UCSD-AML1 (cell line): ENCODE measurements around the gene FAM72B.
"Not testable (repeated sequence)": the region's sequence is repeated elsewhere in the genome, so short reads cannot be mapped to it uniquely, and the experiment has no call there.

Source experiments
- DNase-seq: peaks from one replicate; lab custom pipeline; 2025; ENCODE audit not compliant: unreplicated experiment; lab: John Stamatoyannopoulos, UW

Gene FAM72B

DNA sequence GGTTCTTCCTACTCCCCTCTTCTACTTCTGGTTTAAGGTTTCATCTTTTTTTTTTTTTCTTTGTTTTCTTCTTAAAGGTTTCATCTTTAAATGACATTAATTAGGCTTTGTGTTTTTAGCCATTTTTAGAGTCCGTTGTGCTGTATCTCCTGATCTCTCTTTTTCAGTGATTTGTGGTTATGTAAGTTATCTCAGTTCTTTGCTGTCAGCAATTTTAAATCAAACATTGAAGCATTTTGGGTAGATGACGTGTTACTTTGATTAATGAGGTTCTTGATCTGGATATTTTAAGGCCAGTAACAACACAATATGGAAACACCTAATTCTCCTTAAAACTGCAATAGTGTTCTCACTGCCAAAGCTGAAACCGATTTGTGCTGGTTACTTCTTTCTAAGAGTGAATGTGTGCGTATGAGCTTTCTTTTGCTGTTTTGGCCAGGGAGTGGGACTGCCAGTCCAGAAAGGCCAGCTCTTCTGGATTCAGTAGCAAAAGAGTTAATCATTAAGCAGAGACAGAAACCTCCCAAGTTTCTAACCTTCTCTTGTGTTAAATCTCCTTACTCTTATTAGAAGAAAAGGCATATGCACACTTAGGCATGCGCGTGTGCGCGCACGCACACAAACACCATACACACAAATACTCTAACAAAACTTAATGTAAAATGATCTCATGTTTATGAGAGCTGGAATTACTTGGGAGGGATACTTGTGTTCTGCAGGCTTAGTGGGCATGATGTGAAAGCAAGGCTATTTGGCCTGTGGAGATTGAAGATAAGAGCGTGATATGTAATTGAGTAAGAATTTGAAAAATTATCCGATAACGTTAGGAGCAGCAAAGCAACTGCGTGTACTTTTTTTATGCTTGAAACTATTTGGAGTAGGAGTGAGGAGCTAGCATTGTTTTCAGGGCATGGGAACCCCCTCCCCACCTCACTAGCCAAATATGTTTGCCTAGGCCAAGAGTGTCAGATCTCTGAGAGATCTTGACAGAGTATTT, 17.1 kb upstream of the FAM72B start:
- DNase-seq, result not testable (repeated sequence)

DNA sequence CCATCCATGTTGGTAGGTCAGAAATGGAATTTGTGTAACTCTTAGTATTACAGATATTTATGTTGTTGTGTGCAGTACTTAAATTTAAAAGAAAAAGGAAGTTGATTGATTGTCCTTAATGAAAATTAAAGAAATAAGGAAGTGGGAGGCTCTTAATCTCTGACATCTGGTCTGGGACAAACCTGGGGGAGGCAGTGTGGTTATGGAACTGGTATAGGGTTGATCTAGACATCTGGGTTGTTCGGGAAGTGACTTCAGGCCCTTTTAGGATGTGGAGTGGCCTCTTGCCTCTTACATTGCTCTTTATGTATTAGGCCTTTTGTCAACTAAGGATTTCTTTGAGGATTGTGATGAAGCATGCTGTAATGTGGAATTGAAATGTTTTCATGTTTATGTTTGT, 16.1 kb upstream of the FAM72B start:
- DNase-seq, result not testable (repeated sequence)

DNA sequence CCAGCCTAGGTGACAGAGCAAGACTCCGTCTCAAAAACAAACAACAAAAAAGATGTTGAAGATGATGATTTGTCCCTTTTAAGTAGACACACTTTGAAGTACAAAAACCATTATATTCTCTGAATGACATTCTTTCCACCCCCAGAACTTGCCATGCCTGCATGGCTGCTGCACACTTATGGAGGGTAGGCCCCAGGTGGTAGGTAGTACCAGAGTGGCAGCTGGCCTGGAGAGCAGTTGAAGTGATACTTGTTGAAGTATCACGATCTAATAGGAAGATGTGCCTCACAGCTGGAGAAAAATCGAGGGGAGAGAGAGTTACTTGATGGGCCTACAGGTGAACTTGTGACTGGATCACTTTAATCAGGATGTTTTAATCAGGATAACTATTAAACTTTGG, 15.6 kb upstream of the FAM72B start:
- not testable (repeated sequence) for DNase-seq

DNA sequence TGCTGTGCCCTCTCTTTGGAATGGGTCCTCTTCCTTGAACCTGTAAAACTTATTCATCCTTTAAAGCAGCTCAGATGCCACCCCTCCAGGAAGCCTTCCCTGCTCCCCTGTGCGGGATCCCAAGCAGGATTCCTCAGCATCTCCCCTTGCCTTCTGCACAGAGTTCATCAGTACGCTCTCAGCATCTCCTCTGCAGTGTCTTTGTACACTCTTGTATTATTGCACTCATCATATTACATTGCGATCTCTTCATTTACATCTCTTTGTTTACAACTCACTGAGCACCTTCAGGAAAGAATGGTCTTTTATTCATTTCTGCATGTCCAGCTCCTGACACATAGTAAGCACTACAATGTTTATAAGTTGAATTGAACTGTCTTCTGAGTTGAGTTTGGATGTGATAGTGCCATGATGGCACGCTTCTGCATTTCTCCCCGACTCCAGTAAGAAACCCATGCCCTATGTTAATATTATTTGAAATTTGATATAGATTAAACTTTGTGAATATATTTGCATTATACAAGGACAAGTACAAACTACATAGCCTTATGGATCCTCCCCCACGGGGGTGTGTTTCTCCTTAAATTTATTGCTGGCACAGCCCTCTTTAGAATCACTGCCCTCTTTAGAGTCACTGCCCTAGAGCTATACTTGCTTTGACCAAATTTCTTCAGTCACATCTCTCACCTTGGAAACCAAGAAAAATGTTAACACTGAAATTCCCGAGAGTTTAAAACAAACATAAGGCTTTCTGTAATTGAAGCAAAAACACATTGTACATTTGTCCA, 13.1 kb upstream of the FAM72B start:
- not testable (repeated sequence) for DNase-seq

DNA sequence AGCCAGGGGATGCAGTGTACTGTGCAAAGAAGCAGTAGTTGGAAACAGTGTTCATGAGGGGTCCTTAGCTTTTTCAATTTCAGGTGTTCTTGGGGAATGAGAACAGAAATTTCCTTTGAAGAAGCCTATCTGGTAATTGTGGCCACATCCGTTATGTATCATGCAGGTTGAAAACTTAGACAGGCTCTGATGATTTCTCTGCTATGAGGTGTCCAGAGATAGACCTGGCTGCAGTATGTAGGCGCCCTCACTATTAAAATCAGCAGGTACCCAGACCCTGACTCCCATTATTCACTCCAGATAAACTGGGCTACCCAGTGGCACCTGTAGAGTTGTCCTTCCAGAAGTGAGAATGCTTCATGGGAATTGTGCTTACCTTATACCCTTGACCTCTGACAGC, 8.4 kb upstream of the FAM72B start:
- not testable (repeated sequence) for DNase-seq

DNA sequence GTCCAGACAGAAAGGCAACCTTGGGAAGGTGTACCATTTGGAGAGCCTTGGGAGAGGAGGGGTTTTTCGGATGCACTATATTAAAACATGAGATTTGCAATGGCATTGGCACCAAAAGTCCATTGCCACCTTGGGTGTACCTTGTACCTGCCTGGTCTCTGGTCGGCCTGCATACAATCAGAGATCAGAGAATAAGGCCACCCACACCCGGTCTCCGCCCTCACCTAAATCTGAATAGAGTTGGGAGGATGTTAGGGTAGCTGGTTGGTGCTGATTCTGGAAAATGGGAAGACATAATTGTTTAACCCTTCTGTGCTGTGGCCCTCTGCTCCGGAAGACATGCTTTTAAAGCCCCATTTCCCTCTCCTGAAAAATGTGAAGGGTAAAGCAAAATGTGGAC, 3.8 kb upstream of the FAM72B start:
- not testable (repeated sequence) for DNase-seq

DNA sequence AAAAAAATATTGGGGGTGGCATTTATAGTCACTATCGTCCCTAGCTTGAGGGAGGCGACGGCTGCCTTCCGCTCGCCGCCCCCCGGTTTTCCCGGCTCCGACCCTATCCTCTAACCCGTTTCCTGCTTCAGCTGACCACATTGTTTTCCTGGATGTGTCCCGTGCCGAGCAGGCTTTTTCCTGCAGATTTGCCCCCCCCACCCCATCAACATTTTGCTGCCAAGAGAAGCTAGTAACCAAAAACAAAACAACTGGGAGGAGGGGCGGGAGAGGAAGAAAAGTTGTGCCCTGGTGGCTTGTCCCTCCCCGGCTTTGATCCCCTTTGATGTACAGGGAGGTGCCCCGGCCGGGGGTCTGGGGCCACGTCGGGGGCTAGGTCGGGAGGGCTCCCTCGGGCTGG, 2.1 kb upstream of the FAM72B start:
- DNase-seq, result not testable (repeated sequence)

DNA sequence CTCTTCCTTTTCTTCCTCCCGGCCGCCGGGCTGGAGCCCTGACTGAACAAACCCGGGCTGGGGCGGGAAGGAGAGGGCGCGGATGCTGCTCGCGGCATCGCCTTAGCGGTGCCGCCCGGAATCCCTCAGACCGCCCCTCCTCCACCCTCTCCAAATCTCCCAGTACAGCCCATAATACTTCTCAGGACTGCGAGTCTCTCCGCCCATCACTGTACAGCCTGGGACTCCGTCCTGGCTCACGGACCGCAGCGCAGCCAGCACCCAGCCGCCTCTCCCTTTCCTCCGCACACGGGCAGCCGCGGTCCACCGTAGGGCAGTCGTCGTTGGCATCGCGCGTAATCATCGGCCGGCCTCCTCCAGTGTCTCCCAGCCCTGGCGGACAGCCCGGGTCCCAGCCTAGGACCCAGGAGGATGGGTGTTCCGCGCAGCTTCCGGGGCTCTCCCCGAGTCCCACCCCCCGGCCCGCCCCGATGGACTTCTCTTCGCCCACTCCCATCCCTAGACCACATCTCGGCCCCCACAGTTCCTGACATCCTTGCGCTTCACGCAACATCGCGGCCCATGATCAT, 1.1 kb upstream of the FAM72B start:
- DNase-seq, result not testable (repeated sequence)

DNA sequence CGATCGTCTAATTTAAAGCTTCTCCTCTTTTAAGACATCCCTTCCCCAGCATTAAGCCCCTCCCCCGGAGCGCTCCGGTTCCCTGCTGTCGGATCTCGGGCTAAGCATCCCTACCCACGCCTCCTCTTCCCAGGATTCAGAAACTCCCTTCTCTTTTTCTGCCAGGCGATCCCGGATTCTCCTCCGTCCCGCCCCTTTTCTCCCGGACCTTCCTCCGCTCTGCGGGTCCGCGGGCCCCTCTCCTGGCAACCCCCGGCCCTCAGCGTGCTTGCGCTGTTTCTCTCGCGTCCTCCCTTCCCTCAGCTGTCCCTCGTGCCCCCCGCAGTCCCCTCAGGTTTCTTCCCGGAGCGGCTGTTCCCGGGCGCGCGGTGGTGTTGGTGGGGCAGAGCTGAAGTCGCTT, 273 bp downstream of the FAM72B start:
- DNase-seq, result not testable (repeated sequence)

DNA sequence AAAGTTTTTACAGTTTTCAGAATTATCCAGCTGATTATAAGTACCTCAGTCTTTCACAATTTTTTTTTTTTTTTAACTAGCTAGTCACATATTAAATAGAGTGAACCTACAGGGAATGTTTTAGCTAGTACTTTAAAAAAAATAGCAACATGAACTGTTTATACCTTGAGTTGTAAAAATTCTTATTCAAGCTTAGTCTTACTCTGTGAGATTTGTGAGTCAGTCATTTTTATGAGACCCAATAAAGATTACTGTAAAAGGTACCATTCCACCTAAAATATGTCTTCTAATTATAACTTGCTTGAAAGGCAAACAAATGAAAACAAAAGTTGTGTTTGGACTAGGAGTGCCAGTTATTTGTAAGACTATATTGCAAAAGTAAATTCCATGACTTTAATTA, 5.9 kb downstream of the FAM72B start:
- not testable (repeated sequence) for DNase-seq

DNA sequence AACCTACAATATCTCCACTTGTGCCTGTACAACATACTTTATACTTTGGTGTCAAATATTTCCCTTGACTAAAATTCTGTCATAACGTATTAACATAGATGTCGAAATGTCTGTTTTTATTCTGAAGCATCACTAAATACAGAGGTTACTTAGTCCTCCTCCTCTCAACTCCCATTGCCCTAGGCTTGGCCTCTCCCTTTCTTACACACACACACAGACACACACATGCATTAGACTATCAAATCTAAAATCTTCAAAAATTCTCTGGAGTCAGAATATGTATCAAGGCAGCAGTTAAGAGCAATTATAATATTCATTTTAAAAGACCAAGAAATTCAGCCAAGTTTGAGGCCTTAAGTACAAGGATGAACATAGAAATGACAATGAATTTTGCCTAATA, 7.5 kb downstream of the FAM72B start:
- not testable (repeated sequence) for DNase-seq

DNA sequence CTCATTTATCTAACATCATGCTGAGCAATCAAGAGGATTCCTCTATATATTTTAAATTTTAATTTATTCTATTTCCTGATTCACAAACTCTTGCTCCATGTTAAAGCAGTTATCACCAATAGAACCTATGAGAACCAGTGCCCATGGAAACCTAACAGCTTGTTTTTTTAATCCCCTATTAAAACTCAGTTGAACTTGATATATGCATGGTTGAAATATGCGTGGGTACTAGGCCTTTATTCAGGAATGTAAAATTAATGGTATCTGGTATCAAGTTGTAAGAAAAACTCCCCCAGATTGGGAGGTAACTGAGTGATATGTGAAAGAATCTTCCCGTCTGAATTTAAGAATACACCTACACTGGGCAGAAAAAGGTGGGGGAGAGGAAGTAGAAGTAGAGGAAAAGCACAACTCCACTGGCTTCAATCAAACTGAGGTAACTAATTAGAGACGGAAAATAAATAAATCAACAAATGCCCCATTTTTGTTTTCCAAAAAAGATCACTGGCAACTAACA, 15.9 kb downstream of the FAM72B start:
- DNase-seq, result not testable (repeated sequence)

DNA sequence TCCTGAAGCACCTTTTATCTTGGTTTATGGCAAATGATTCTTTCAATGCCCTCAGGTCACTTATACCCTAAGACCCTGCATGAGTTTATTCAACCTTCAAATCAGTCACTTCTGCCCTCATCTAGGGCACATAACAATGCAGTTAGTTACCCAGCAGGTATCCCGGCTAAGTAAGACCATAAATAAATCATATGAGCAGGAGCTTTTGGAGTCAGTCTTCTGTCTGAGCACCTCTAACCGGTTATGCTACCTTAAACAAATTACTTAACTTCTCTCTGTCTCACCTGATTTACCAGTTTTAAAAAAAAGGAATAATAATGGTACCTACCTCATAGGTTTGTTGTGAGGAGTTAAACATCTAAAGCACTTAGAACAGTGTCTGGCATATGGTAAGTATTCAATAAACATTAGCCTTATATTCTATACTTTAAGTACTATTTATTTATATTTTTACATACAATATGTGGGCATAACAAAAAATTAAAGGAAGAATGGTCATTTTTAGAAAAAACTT, 16.9 kb downstream of the FAM72B start:
- not testable (repeated sequence) for DNase-seq

DNA sequence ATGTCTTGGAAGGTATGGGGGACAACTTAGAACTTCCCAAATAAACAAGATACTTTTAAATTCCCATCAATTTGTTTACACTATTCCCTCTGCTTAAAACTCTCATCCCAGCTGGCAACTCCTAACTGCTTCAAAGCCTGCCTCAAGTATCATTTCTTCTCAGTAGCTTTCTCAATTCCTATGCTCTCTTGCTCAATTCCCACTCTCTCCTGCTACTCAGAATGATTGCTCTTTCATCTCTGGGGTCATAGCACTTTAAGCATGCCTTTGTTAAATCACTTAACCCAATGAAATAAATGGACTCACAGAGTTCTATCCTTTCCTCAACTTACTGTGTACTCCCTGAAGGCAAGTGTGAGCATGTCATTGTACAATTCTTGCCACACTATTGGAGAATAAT, 18.8 kb downstream of the FAM72B start:
- DNase-seq, result not testable (repeated sequence)

DNA sequence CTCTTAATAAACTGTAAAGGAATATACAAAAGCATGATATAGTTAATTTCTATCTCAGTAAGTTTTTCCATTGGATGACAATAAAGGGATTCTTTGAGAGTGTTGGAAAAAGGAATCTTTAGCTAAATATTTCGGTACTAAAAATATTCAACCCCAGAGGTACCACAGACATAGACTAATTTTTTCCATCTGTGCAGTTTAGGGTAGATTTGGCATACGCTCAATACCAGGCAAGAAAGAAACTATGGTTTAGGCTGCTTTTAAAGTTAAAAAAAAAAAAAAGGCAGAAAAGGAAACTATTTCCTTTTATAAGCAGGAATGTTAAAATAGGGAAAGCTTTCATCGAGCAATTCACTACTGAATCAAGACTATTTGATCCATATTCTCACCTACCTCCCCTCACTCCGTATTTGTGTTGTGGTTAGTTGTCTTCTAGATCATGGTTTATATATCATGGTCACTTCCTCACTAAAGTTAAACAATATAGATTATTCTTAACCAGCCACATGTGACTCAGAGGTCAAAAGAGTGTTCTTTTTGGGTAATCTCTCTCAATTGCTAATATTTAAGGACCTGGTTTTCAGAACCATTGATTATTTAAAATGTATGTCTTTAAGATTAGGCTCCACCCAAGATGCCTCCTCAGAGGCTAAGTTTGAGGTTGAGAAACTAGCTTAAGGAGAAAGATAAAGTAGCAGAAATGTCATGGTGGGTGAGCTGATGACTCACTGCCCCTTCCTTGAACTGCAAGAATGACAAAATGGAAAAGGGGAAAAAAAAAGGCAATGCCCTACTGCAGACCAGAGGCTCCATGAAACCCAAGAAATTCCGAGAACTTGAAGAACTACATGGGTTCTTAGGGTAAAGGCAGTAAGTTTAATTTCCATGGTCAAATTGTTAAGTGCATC, 20.0 kb downstream of the FAM72B start:
- not testable (repeated sequence) for DNase-seq

DNA sequence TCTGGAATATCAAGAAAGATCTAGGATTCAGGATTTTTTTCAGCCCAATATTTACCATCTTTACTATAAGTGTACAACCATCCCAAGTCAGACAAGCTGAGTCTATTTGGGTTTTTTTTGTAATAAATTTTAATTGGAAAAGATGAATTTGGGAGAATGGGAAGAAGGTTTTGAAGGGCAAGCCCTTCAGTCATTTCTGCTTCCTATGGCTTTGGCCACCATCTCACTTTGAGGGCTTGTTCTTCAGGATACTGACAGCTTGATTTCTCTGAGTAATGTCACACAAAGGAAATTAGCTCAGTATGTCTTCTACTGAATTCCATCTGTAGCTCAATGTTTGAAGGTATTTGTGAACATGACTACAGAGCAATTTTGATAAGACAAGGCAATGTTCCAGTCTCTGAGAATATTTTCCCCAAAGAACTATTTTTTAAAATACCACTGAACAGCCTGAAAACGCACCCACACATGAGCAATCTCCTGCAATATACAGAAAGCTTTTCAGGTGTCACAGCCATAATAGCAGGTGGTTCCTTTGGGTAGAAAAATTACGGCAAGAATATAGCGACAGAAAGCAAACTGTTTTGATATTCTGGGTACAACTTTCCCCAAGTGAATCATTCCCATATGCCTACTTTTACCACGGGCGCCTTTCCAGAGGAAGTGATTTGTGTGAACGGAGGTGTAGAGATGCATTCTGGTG, 22.8 kb downstream of the FAM72B start:
- not testable (repeated sequence) for DNase-seq

DNA sequence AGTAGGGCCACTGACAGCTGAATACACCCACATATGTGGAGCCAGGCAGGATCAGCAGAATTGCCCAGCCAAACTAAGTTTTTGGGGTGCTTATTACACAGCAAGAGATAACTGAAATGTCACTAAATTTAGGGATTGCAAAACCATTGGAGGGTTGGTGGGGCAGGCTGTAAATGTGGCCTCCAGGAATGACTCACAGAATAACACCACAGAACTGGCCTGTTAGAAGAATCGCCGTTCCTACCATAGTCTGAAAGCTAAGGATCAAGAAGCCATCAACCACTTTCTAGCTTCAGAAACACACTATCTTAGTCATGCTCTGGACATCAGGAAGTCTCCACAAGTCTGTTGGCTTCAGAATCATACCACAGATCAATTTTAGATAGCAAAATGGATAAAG, 24.0 kb downstream of the FAM72B start:
- DNase-seq, result not testable (repeated sequence)

DNA sequence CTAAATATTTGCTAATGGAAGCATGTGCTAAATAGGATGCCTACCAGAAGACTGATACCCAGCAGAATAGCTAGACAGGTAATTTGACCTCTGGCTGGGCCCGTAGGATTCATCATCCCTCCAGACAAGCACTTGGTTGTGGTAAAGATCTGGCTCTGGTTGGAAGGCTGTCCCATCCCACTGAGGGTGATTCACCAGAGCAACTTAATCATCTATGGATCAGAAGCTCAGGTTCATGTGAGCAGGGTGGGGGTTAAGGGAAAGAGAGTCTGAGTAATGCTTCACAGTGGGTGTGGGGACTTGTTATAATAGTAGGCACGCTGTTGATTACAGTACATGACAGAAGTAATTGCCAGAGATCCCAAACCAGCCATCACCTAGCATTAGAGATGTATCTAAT, 26.5 kb downstream of the FAM72B start:
- DNase-seq, result not testable (repeated sequence)

DNA sequence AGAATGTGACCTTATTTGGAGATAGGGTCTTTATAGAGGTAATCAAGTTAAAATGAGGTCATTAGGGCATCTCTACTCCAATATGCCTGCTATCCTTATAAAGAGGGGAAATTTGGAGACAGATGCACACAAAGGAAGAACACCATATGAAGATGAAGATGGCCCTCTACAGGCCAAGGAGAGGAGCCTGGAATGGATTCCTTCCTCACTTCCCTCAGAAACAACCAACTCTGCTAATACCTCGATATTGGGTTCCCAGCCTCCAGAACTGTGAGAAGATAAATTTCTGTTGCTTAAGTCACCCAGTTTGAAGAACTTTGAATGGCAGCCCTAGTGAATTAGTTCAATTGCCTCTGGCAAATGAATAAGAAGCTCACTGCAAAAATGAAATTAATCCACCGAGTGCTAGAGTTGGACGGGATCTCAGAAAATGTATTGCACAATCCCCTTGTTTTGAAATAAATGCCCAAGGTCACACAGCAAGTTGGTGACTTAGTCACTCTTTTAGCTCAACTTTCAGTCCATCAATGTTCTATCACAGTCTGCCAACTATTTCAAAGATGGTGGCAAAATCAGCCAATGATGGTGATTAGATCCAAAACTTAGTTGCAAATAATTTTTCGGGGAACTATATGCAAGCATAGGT, 27.1 kb downstream of the FAM72B start:
- DNase-seq, result not testable (repeated sequence)
